Fibroblast of mammary gland (primary cell): ENCODE measurements around the gene NMB.
"Not testable (repeated sequence)": the region's sequence is repeated elsewhere in the genome, so short reads cannot be mapped to it uniquely, and the experiment has no call there.

ENCODE experiments used
- DNase-seq: peaks from one replicate; pipeline ENCODE4 v3.0.0-alpha.2; 2010; ENCODE audit warnings: low read depth
- H3K4me3 ChIP-seq: 2 replicates; pipeline ENCODE4 v1.5.1; 2011; ENCODE audit warnings: low read depth, mild to moderate bottlenecking, low read length, moderate library complexity; ENCODE audit not compliant: control insufficient read depth
- TF ChIP-seq, protein P1 (sequence below): conservative IDR thresholded peaks from 2 replicates; pipeline ENCODE4 v1.5.1; 2011; ENCODE audit warnings: low read depth, low read length, inconsistent platforms; ENCODE audit not compliant: control insufficient read depth, insufficient read depth

NMB gene

DNA sequence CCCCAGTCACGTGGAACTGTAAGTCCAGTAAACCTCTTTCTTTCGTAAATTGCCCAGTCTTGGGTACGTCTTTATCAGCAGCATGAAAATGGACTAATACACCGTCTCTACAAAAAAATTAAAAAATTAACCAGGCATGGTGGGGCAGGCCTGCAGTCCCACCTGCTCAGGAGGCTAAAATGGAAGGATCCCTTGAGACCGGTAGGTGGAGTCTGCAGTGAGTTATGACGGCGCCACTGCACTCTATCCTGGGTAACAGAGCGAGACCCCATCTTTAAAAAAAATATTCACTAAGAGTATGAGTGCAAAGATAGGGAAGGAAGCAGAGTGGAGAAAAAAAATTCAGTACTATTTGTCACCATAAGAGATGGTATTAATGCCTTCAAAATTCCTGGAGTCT, 32.3 kb upstream of the NMB start:
- TF ChIP-seq, protein P1, sequence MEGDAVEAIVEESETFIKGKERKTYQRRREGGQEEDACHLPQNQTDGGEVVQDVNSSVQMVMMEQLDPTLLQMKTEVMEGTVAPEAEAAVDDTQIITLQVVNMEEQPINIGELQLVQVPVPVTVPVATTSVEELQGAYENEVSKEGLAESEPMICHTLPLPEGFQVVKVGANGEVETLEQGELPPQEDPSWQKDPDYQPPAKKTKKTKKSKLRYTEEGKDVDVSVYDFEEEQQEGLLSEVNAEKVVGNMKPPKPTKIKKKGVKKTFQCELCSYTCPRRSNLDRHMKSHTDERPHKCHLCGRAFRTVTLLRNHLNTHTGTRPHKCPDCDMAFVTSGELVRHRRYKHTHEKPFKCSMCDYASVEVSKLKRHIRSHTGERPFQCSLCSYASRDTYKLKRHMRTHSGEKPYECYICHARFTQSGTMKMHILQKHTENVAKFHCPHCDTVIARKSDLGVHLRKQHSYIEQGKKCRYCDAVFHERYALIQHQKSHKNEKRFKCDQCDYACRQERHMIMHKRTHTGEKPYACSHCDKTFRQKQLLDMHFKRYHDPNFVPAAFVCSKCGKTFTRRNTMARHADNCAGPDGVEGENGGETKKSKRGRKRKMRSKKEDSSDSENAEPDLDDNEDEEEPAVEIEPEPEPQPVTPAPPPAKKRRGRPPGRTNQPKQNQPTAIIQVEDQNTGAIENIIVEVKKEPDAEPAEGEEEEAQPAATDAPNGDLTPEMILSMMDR = no peak
- H3K4me3 ChIP-seq = no peak overlapping the region
- DNase-seq = no peak

DNA sequence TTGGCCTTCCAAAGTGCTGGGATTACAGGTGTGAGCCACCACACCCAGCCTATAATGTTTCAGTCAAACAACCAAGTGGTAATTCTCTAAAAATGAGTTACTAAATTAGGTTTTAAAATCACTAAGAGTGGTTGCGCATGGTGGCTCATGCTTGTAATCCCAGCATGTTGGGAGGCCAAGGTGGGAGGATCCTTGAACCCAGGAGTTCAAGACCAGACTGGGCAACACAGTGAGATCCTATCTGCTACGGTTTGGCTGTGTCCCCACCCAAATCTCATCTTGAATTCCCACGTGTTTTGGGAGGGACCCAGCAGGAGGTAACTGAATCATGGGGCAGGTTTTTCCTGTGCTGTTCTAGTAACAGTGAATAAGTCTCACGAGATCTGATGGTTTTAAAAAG, 31.9 kb upstream of the NMB start:
- DNase-seq = no peak
- TF ChIP-seq, protein P1 = no peak
- no peak overlapping the region for H3K4me3 ChIP-seq

- DNase-seq, H3K4me3 ChIP-seq: not testable (repeated sequence)
Observed at GRCh38 chr15:84686446-84686845, 28.4 kb upstream of the NMB start.

DNA sequence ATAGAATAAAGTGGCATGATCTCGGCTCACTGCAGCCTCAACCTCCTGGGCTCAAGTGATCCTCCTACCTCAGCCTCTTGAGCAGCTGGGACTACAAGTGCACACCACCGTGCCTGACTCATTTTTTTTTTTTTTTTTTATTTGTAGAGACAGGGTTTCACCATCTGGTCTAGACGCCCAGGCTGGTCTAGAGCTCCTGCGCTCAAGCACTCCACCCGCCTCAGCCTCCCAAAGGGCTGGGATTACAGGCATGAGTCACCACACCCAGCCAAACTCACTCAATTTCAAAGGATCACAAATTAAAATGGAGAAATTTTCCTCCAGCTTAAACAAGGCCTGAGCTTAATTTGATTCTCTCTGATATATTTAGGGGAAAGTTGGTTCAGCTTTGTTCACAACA, 27.3 kb upstream of the NMB start:
- no peak overlapping the region for H3K4me3 ChIP-seq
- TF ChIP-seq, protein P1 = no peak
- peak; percentile 95 for DNase-seq

DNA sequence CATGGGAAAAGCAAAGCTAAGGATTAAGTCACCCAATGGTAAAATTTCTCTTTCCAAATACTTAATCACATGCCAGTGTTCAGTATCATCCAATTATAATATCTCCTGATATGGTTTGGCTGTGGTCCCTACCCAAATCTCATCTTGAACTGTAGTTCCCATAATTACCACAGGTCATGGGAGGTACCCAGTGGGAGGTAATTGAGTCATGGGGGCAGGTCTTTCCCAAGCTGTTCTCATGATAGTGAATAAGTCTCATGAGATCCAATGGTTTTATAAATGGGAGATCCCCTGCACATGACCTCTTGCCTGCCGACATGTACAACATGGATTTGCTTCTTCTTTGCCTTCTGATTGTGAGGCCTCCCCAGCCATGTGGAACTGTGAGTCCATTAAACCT, 26.1 kb upstream of the NMB start:
- TF ChIP-seq, protein P1 = no peak
- no peak overlapping the region for H3K4me3 ChIP-seq
- peak; percentile 84 for DNase-seq

GRCh38 chr15:84681831-84682230, 23.8 kb upstream of the NMB start:
- TF ChIP-seq, protein P1 = no peak
- H3K4me3 ChIP-seq = no peak overlapping the region
- peak; percentile 78 for DNase-seq

DNA sequence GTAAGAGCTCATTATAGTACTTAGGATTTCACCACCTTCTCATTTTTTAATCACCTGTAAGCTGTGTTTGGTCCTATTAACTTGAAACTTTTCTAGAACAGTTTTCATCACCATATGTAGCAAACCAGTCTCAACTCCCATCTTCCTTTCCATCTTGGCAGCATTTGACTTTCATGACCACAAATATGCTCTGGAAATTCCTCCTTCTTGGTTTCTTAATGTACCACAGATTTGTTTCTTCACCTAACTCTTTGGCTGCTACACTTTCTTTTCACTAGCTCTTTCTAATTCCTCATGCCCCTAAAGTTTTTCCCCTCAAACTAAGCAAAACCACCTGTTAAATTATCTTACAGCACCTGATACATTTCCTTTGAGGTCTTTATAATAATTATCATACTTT, 13.2 kb upstream of the NMB start:
- TF ChIP-seq, protein P1 = no peak
- H3K4me3 ChIP-seq = no peak overlapping the region
- DNase-seq = peak; percentile 86
